HepG2 (cell line): Measurements from ENCODE around the gene SND1. TPM values are rescaled to one million over a fixed set of nuclear protein-coding genes. Genes with fewer than 3 reads are reported as not detected.

ENCODE experiments used
- ATAC-seq: fragments of 200-7000 bp; cut with Tn5 transposase; 3 replicates; pipeline ENCODE4 v1.9.1; 2020; ENCODE audit warnings: mild to moderate bottlenecking, moderate library complexity
- BruUV-seq: library from RNA; stranded (reverse); fragments of 400-500 nt; replicated peaks from 2 replicates; lab custom pipeline; 2021; lab: Mats Ljungman, UMichigan
- CTCF ChIA-PET: fragments of 300-600 bp; formaldehyde crosslinking; extraction: SDS; loops from one replicate; lab custom pipeline; 2021; ENCODE audit warnings: low total read pairs, inconsistent platforms, low intra/inter-chr PET ratio; lab: Yijun Ruan, JAX
- POLR2A ChIA-PET: fragments of 350-600 bp; sonication (Branson Sonifier 250); formaldehyde crosslinking; loops from one replicate; lab custom pipeline; 2020; ENCODE audit warnings: antibody characterized with exemption, inconsistent platforms; lab: Yijun Ruan, JAX
- DNase-seq: peaks from one replicate; pipeline ENCODE4 v3.0.0-alpha.2; 2015; ENCODE audit warnings: low spot score
- FAIRE-seq: peaks from 3 replicates; lab custom pipeline; 2011; peaks lifted over from hg19 to GRCh38; lab: Jason Lieb, UNC
- H2AFZ ChIP-seq: one replicate; pipeline ENCODE4 v1.6.1; 2011; ENCODE audit warnings: low read length, inconsistent platforms
- H3K27ac ChIP-seq: fragments of 300-600 bp; 3 replicates; pipeline ENCODE4 v1.8.0; 2011; ENCODE audit warnings: mixed run types, mild to moderate bottlenecking, mixed read lengths, low read length, inconsistent platforms; ENCODE audit not compliant: insufficient read depth; ENCODE audit errors: extremely low read length
- H3K27me3 ChIP-seq, 2 experiments: fragments of 200-600 bp in 1 of 2; 2 replicates in 1 of 2; 3 replicates in 1 of 2; pipeline versions ENCODE4 v1.6.0 to v1.8.0; 2011; ENCODE audit warnings: low read length in 2 of 2, mild to moderate bottlenecking in 2 of 2, moderate library complexity in 2 of 2, inconsistent platforms in 1 of 2; ENCODE audit not compliant: insufficient read depth in 2 of 2, control insufficient read depth in 1 of 2
- H3K36me3 ChIP-seq, 2 experiments: fragments of 200-600 bp in 1 of 2; replicated peaks in 1 of 2; 2 replicates in 1 of 2; 3 replicates in 1 of 2; pipeline versions ENCODE4 v1.5.1 to v1.8.0; 2011; ENCODE audit warnings: low read length in 2 of 2, inconsistent platforms in 1 of 2; ENCODE audit not compliant: insufficient read depth in 2 of 2, control insufficient read depth in 1 of 2
- H3K4me1 ChIP-seq: 2 replicates; pipeline ENCODE4 v1.5.1; 2012; ENCODE audit warnings: low read length, inconsistent platforms; ENCODE audit not compliant: insufficient read depth
- H3K4me2 ChIP-seq: 2 replicates; pipeline ENCODE4 v1.6.0; 2011; ENCODE audit warnings: low read depth, low read length, inconsistent platforms
- H3K4me3 ChIP-seq, 3 experiments: fragments of 200-600 bp in 1 of 3; sonication (generic), shearing (Covaris generic) in 1 of 3; replicated peaks in 1 of 3; 2 replicates each; pipeline ENCODE4 v1.5.1; 2011 to 2016; ENCODE audit warnings: low read length in 3 of 3, inconsistent platforms in 2 of 3, low read depth in 2 of 3, mild to moderate bottlenecking in 2 of 3, control low read depth in 1 of 3, mixed read lengths in 1 of 3; ENCODE audit not compliant: insufficient read depth in 1 of 3
- H3K79me2 ChIP-seq: one replicate; pipeline ENCODE4 v1.6.1; 2011; ENCODE audit warnings: low read length, inconsistent platforms; ENCODE audit not compliant: insufficient read depth
- H3K9ac ChIP-seq: 2 replicates; pipeline ENCODE4 v1.6.0; 2011; ENCODE audit warnings: mild to moderate bottlenecking, low read depth, low read length, inconsistent platforms; ENCODE audit not compliant: insufficient read depth
- H3K9me3 ChIP-seq: 2 replicates; pipeline ENCODE4 v1.5.1; 2012; ENCODE audit warnings: mild to moderate bottlenecking, low read length
- H4K20me1 ChIP-seq: 2 replicates; pipeline ENCODE4 v1.6.0; 2011; ENCODE audit warnings: inconsistent platforms, mild to moderate bottlenecking, low read length, moderate library complexity; ENCODE audit not compliant: insufficient read depth
- AGO1 ChIP-seq: fragments of 200-400 bp; formaldehyde crosslinking; IDR thresholded peaks from 2 replicates; pipeline ENCODE4 v1.6.1; 2017; ENCODE audit warnings: mild to moderate bottlenecking, low read depth, low read length, moderate library complexity; ENCODE audit not compliant: poor library complexity, severe bottlenecking
- ATF7-NPFF ChIP-seq: sonication (generic); formaldehyde crosslinking; IDR thresholded peaks from 2 replicates; pipeline ENCODE4 v1.8.1; 2023; ENCODE audit warnings: mild to moderate bottlenecking, low read depth, missing genetic modification reagents, moderate library complexity
- FOSL2 ChIP-seq: sonication (generic); formaldehyde crosslinking; IDR thresholded peaks from 2 replicates; pipeline ENCODE4 v1.4.0; 2020; ENCODE audit warnings: missing genetic modification reagents
- NCOA1 ChIP-seq: sonication (generic); formaldehyde crosslinking; IDR thresholded peaks from 2 replicates; pipeline ENCODE4 v1.9.0; 2021; ENCODE audit warnings: missing genetic modification reagents
- NFE2L2 ChIP-seq: fragments of 150-350 bp; IDR thresholded peaks from 2 replicates; pipeline ENCODE4 v1.6.1; 2014; ENCODE audit warnings: low read length
- NFYB ChIP-seq: sonication (generic); formaldehyde crosslinking; IDR thresholded peaks from 2 replicates; pipeline ENCODE4 v1.4.0; 2020; ENCODE audit warnings: missing genetic modification reagents
- RBFOX2 ChIP-seq: fragments of 200-400 bp; formaldehyde crosslinking; IDR thresholded peaks from 2 replicates; pipeline ENCODE4 v1.6.1; 2017; ENCODE audit warnings: low read depth, mild to moderate bottlenecking, low read length
- TRIM24 ChIP-seq: sonication (generic); formaldehyde crosslinking; IDR thresholded peaks from 2 replicates; pipeline ENCODE4 v1.8.0; 2022; ENCODE audit warnings: mild to moderate bottlenecking, missing genetic modification reagents
- ZBTB44 ChIP-seq: sonication (generic); formaldehyde crosslinking; IDR thresholded peaks from 2 replicates; pipeline ENCODE4 v1.4.0; 2020; ENCODE audit warnings: missing genetic modification reagents
- ZBTB7A ChIP-seq: sonication (generic); formaldehyde crosslinking; IDR thresholded peaks from 2 replicates; pipeline ENCODE4 v1.8.0; 2022; ENCODE audit warnings: mild to moderate bottlenecking, missing genetic modification reagents
- ZFX ChIP-seq: sonication (generic); formaldehyde crosslinking; IDR thresholded peaks from 2 replicates; pipeline ENCODE4 v1.4.0; 2020; ENCODE audit warnings: mild to moderate bottlenecking, low read depth, missing genetic modification reagents, moderate library complexity
- ZNF350 ChIP-seq: sonication (generic); formaldehyde crosslinking; IDR thresholded peaks from 2 replicates; pipeline ENCODE4 v1.4.0; 2020; ENCODE audit warnings: mild to moderate bottlenecking, low read depth, missing genetic modification reagents, borderline replicate concordance
- ZNF382 ChIP-seq: sonication (generic); formaldehyde crosslinking; IDR thresholded peaks from 2 replicates; pipeline ENCODE4 v1.5.0; 2020; ENCODE audit warnings: missing genetic modification reagents, mild to moderate bottlenecking, borderline replicate concordance
- ZNF766 ChIP-seq: sonication (generic); formaldehyde crosslinking; IDR thresholded peaks from 2 replicates; pipeline ENCODE4 v1.5.0; 2020; ENCODE audit warnings: missing genetic modification reagents, borderline replicate concordance
- WGBS: methylation state at CpG from one replicate; pipeline ENCODE4 v1.1.6; 2017; ENCODE audit warnings: low lambda C conversion rate; 5-methylcytosine and 5-hydroxymethylcytosine counted together
- in situ Hi-C: cut with HindIII; loops from 2 replicates; pipeline ENCODE4 v1.10.0; 2017; ENCODE audit warnings: low pct_unique_long_range_greater_than_20kb; ENCODE audit not compliant: extremely low pct_ligation_motif_present
- intact Hi-C: fragments of 100-400 bp; cut with micrococcal nuclease; formaldehyde crosslinking; loops from one replicate; pipeline ENCODE4 v1.10.0; 2022; ENCODE audit not compliant: unreplicated experiment
- polyA plus RNA-seq, 8 experiments: library from polyadenylated mRNA; depleted of rRNA in 3 of 8; stranded (reverse) in 7 of 8; unstranded in 1 of 8; fragments of >200 nt; fragmentation: Illumina TruSeq in 4 of 8; extraction: Trizol in 4 of 8; gene quantifications; 2 replicates each; pipeline versions ENCODE4 v1.2.1 to v1.2.3, GENCODE V29; 2011 to 2016; ENCODE audit warnings: low read depth in 4 of 8, missing spikeins in 1 of 8, mixed read lengths in 1 of 8; ENCODE audit not compliant: insufficient read depth in 1 of 8
- total RNA-seq, 5 experiments: library from RNA; depleted of rRNA; stranded (reverse); fragments of >200 nt; fragmentation: Illumina TruSeq; extraction: Trizol; gene quantifications; 2 replicates each; pipeline ENCODE4 v1.2.3, GENCODE V29; 2016; ENCODE audit warnings: low read depth in 1 of 5
- TF ChIP-seq, protein P1 (sequence below): sonication (generic); formaldehyde crosslinking; IDR thresholded peaks from 2 replicates; pipeline ENCODE4 v1.4.0; 2020; ENCODE audit warnings: missing genetic modification reagents
- TF ChIP-seq, protein P2 (sequence below): sonication (generic); formaldehyde crosslinking; IDR thresholded peaks from 2 replicates; pipeline ENCODE4 v1.5.1; 2020; ENCODE audit warnings: mild to moderate bottlenecking, missing genetic modification reagents, borderline replicate concordance

Gene SND1
- total and polyA plus RNA-seq, 2 of the 13 experiments (the other 11 are each of a cell fraction or from before 2014, with no cell fraction given): 110 to 182 TPM

GRCh38 chr7:128112018-128112780 lies 460.2 kb downstream of the SND1 start:
- intact Hi-C loops: no loop called here
- ChIA-PET CTCF (no interaction called here), POLR2A (no interaction called here)
- TF ChIP-seq, protein P1, sequence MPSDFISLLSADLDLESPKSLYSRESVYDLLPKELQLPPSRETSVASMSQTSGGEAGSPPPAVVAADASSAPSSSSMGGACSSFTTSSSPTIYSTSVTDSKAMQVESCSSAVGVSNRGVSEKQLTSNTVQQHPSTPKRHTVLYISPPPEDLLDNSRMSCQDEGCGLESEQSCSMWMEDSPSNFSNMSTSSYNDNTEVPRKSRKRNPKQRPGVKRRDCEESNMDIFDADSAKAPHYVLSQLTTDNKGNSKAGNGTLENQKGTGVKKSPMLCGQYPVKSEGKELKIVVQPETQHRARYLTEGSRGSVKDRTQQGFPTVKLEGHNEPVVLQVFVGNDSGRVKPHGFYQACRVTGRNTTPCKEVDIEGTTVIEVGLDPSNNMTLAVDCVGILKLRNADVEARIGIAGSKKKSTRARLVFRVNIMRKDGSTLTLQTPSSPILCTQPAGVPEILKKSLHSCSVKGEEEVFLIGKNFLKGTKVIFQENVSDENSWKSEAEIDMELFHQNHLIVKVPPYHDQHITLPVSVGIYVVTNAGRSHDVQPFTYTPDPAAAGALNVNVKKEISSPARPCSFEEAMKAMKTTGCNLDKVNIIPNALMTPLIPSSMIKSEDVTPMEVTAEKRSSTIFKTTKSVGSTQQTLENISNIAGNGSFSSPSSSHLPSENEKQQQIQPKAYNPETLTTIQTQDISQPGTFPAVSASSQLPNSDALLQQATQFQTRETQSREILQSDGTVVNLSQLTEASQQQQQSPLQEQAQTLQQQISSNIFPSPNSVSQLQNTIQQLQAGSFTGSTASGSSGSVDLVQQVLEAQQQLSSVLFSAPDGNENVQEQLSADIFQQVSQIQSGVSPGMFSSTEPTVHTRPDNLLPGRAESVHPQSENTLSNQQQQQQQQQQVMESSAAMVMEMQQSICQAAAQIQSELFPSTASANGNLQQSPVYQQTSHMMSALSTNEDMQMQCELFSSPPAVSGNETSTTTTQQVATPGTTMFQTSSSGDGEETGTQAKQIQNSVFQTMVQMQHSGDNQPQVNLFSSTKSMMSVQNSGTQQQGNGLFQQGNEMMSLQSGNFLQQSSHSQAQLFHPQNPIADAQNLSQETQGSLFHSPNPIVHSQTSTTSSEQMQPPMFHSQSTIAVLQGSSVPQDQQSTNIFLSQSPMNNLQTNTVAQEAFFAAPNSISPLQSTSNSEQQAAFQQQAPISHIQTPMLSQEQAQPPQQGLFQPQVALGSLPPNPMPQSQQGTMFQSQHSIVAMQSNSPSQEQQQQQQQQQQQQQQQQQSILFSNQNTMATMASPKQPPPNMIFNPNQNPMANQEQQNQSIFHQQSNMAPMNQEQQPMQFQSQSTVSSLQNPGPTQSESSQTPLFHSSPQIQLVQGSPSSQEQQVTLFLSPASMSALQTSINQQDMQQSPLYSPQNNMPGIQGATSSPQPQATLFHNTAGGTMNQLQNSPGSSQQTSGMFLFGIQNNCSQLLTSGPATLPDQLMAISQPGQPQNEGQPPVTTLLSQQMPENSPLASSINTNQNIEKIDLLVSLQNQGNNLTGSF (CRISPR knock-in tag): no peak
- TF ChIP-seq NFYB (CRISPR knock-in tag) (no peak), AGO1 (no peak), NFE2L2 (no peak), TRIM24 (no peak), NCOA1 (CRISPR knock-in tag) (no peak), ZNF766 (CRISPR knock-in tag) (no peak), FOSL2 (CRISPR knock-in tag) (no peak), ZFX (CRISPR knock-in tag) (no peak), ZNF350 (no peak), ZNF382 (CRISPR knock-in tag) (no peak), ZBTB7A (CRISPR knock-in tag) (no peak), ATF7-NPFF (CRISPR knock-in tag) (no peak), ZBTB44 (CRISPR knock-in tag) (no peak), RBFOX2 (no peak)
- TF ChIP-seq, protein P2, sequence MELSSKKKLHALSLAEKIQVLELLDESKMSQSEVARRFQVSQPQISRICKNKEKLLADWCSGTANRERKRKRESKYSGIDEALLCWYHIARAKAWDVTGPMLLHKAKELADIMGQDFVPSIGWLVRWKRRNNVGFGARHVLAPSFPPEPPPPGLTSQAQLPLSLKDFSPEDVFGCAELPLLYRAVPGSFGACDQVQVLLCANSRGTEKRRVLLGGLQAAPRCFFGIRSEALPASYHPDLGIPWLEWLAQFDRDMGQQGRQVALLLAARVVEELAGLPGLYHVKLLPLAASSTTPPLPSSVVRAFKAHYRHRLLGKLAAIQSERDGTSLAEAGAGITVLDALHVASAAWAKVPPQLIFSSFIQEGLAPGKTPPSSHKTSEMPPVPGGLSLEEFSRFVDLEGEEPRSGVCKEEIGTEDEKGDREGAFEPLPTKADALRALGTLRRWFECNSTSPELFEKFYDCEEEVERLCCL (CRISPR knock-in tag): no peak
- H3K4me3 ChIP-seq: no peak overlapping the region
- no peak overlapping the region for H3K9ac ChIP-seq
- no peaks in the 10 kb centered on the region for H3K79me2 ChIP-seq
- H2AFZ ChIP-seq: no peak overlapping the region
- FAIRE-seq (no peak), ATAC-seq (no peak), DNase-seq (no peak)
- no peaks in the 10 kb centered on the region for H3K36me3 ChIP-seq
- no peaks in the 10 kb centered on the region for H3K9me3 ChIP-seq
- peaks cover 7 to 64% of the 10 kb centered on the region in 2 experiments for H3K27me3 ChIP-seq
- in situ Hi-C loops: no loop called here
- no peaks in the 10 kb centered on the region for H4K20me1 ChIP-seq
- H3K4me1 ChIP-seq: peaks cover 9% of the 10 kb centered on the region
- WGBS: 41% methylated on average over 13 of the region's 19 CpGs
- no peak overlapping the region for H3K27ac ChIP-seq
- BruUV-seq: no TSS peak
- no peak overlapping the region for H3K4me2 ChIP-seq
